Peyer's patch (tissue), 4 donors: ENCODE measurements around the gene MAOB.
"Not testable (repeated sequence)": the region's sequence is repeated elsewhere in the genome, so short reads cannot be mapped to it uniquely, and the experiment has no call there.

Experiments used
- POLR2A ChIP-seq, 2 donors: fragments of 450-650 bp; IDR thresholded peaks; one replicate each; pipeline ENCODE4 v1.5.1; 2017; ENCODE audit warnings: antibody characterized with exemption in 2 of 2, mild to moderate bottlenecking in 2 of 2, moderate library complexity in 2 of 2
- TF ChIP-seq, protein P1 (sequence below), 6 experiments: fragments of 450-650 bp in 4 of 6; fragments of 200-600 bp in 2 of 6; sonication (generic) in 1 of 6; IDR thresholded peaks; one replicate each; pipeline ENCODE4 v1.5.1; 2017 to 2019; ENCODE audit warnings: antibody characterized with exemption in 6 of 6, mild to moderate bottlenecking in 3 of 6, moderate library complexity in 1 of 6

- TF ChIP-seq, protein P1, sequence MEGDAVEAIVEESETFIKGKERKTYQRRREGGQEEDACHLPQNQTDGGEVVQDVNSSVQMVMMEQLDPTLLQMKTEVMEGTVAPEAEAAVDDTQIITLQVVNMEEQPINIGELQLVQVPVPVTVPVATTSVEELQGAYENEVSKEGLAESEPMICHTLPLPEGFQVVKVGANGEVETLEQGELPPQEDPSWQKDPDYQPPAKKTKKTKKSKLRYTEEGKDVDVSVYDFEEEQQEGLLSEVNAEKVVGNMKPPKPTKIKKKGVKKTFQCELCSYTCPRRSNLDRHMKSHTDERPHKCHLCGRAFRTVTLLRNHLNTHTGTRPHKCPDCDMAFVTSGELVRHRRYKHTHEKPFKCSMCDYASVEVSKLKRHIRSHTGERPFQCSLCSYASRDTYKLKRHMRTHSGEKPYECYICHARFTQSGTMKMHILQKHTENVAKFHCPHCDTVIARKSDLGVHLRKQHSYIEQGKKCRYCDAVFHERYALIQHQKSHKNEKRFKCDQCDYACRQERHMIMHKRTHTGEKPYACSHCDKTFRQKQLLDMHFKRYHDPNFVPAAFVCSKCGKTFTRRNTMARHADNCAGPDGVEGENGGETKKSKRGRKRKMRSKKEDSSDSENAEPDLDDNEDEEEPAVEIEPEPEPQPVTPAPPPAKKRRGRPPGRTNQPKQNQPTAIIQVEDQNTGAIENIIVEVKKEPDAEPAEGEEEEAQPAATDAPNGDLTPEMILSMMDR (IDR thresholded peaks at IDR 0.05), result not testable (repeated sequence)
- TF ChIP-seq POLR2A (IDR thresholded peaks at IDR 0.05), result not testable (repeated sequence)
Observed at GRCh38 chrX:43922032-43922431, 39.8 kb upstream of the MAOB start.
